Measurements from ENCODE around the gene NEMP1.

GRCh38 chr12:57046947-57047890 is 31.4 kb downstream of the NEMP1 start:
- no peak for TF ChIP-seq EZH2 (IDR thresholded peaks at IDR 0.05)
- no peak for TF ChIP-seq POLR2AphosphoS5 (IDR thresholded peaks at IDR 0.05; ENCODE audit: borderline replicate concordance, low read depth, low read length)
- no peak for TF ChIP-seq FOXP2 (optimal IDR thresholded peaks at IDR 0.05; ENCODE audit: control extremely low read depth, extremely low read length, insufficient read depth)
